Ovary (tissue), 3 donors: ENCODE measurements around the gene CREB3L4.

Experiments used
- CTCF ChIP-seq, 3 donors: fragments of 450-650 bp in 2 of 3; fragments of 200-600 bp in 1 of 3; IDR thresholded peaks; one replicate each; pipeline versions ENCODE4 v1.5.1 to v1.8.0; 2016 to 2022; ENCODE audit warnings: antibody characterized with exemption in 3 of 3, mild to moderate bottlenecking in 1 of 3
- EP300 ChIP-seq: sonication (generic); formaldehyde crosslinking; IDR thresholded peaks from one replicate; pipeline ENCODE4 v1.6.1; 2017; ENCODE audit warnings: antibody characterized with exemption
- donor health status: DM: no; HTN: no; CAD: no.

- no peak for TF ChIP-seq EP300
- no peak for TF ChIP-seq CTCF (IDR thresholded peaks at IDR 0.05)
Observed at GRCh38 chr1:153978274-153978909, 10.7 kb downstream of the CREB3L4 start.
